ENCODE results near the gene VLDLR.

GRCh38 chr9:2693056-2693455 lies 71.5 kb downstream of the VLDLR start:
- TF ChIP-seq REST (IDR thresholded peaks at IDR 0.05; ENCODE audit: insufficient read depth in 1 of 2, low read depth in 2 of 2, low read length in 2 of 2) (no peak), POLR2AphosphoS5 (IDR thresholded peaks at IDR 0.05; ENCODE audit: low read depth, low read length) (no peak), SIN3A (IDR thresholded peaks at IDR 0.05; ENCODE audit: borderline replicate concordance, insufficient read depth, low read length) (no peak)
